GM21390 (cell line): Measurements from ENCODE around the gene KDM2B.
A peak's percentile ranks its signal among the peaks of the same experiment; 100 is the strongest.

Experiments
- ATAC-seq: cut with Tn5 transposase; IDR thresholded peaks from one replicate; pipeline ENCODE4 v1.9.1; 2021; ENCODE audit not compliant: unreplicated experiment

The KDM2B gene

DNA sequence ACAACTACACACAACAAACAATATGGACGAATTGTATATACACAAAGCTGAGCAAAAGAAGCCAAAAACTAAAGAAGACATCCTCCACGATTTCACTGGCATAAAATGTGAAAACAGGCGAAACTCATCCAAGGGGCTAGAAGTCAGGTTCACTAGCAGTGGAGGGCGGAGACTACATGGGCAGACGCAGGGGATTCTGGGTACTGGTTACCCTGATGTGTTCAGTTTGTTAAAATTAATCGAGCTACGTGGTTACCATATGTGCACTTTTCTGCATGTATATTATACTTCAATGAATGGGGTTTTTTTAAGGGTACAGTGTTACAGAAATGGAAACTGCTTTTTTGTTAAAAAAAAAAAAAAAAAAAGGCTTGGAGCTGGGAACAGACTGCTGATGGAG is 12.3 kb downstream of the KDM2B start:
- no peak for ATAC-seq

DNA sequence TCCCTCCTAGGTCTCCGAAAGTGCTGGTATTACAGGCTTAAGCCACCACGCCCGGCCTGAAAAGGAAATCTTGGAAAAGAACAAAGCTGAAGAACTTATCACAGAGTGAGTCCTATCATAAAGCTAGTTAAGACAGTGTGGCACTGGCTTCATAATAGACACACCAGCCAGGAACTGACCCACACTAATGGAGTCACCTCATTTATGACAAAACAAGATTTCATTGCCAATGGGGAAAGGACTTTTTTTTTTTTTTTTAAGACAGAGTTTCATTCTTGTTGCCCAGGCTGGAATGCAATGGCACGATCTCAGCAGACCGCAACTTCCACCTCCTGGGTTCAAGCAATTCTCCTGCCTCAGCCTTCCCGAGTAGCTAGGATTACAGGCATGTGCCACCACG is 15.7 kb downstream of the KDM2B start:
- no peak for ATAC-seq

DNA sequence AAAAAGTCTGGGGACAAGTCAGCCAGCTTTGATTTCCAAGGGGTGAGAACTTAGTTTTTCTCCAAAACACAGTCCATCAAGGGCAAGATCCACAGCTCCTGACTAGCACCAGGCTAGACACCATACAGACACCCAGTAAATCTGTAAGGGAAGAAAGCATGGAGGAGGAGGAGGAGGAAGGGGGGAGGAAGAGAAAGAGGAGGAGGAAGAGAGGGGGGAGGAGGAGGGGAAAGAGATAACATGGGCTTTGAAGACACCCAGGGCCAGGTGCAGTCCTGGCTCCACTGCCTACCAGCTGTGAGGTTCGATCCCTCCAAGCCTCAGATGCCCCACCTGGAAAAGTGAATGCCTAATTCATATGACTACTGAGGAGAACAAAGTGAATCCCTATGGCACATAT is 18.3 kb downstream of the KDM2B start:
- no peak for ATAC-seq

DNA sequence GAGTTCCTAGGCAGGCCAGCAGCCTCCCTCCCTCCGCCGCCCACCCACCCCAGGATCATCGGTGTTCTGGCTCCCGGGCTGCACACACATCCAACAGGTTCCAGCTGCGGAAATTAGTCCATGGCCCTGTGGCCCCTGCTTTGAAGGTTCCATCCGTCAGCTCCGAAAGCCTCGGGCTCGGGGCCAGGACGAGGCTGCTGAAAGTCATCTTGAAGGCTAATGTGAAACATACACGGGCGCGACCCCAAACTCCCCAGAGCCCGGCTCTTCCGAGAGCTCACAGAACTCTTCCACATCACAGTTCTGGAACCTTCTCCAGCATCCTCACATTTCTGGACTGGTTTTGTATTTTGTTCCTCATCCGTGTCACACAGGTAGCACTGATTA is 19.8 kb downstream of the KDM2B start:
- no peak for ATAC-seq

DNA sequence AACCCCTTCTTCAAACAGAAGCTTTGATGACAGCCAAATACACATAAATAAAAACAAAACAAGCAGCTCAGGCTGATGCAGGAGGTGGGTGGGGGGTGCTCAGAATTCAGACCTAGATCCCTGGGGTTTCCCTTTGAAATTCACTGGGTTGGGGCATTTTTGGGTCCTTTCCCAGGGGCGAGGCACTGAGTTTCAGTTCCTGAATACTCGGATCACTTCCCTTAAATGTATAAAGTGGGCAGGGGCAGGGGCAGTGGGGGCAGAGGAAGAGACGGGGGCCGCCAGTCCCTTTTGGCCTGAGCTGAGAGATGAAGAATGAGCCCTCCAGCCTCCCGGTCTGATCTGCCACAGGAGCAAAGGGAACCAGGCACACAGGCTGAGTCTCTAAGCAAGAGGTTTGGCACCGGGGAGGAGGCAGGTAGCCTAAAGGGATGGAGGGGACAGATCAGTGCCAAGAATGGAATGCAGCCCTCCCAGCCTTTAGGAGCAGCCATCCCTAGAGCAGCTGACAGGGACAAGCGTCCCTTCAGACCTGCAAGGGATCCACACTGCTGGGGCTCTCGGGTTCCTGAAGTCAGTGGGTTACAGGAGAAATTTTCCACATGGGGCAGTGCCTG is 20.3 kb downstream of the KDM2B start:
- no peak for ATAC-seq

DNA sequence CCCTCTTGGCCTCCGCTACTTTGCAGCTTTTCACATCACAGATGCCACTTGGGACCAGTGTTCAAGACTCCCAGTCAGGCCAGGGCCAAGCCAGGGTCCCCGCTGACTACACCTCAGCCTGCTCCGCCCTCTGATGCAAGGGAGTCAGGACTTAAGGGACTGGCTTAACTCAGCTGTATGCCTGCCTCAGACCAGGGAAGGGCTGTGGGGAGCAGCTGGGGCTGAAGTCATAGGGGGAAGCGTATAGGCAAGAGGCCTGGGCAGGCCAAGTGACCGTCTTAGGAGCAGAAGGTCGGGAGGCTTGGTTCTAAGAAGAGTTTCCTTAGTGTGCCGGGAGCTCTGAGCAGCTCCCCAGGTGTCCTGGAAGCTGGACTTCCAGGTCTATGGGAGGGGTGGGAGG is 21.9 kb downstream of the KDM2B start:
- ATAC-seq = no peak

DNA sequence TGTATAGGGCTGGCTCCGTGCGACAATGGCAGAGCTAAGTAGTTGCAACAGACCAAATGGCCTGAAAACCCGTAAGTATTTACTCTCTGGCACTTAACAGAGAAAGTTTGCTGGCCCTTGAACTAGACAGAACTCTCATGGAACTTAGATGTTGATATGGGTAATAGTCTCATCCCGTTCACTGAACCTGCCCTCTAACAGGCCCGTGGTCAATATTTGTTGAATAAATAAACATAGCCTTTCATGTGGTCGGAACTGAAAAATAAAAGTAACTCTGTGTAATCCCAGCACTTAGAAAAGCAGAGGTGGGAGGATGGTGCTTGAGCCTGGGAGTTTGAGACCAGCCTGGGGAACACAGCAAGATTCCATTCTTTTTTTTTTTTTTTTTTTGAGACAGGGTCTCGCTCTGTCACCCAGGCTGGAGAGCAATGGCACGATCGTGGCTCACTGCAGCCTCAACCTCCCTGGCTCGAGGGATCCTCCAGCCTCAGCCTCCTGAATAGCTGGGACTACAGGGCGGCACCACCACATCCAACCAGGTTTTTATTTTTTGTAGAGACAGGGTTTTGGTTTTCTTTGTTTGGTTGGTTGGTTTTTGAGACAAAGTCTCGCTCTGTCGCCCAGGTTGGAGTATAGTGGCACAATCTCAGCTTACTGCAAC is 29.7 kb downstream of the KDM2B start:
- no peak for ATAC-seq

DNA sequence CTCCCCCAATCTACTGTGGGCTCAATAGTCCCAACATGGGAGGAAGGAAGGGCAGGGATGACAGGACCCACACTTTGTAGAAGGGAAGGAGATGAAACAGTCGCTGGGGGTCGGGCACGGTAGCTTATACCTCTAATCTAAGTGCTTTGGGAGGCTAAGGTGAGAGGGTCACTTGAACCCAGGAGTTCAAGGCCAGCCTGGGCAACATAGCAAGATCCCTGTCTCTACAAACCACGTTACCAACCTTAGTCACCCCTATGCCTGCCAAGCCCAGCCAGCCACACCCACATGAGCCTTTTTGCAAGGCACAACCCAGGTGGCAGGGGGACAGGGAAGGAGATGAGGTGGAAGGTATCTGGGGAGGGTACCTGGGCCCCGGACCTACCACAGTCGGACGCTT is 31.7 kb downstream of the KDM2B start:
- ATAC-seq = no peak

DNA sequence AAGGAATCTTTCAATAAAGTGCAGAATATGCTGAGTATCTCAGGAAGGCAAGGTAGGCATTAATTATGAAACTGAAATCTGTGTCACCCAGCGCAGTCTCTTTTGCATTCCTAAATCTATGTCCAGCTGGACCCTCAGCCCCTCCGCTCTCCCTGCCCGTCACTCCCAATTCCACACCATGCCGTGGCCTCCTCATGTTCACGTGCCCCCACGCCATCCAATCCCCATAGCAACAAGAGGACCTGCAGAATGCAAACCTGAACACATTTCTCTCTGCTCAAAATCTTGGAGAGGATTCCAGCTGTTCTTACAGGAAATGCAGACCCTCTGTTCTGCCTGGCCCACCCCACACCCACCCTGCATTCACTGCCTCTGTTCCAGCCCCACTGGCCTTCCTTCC is 35.3 kb downstream of the KDM2B start:
- no peak for ATAC-seq

DNA sequence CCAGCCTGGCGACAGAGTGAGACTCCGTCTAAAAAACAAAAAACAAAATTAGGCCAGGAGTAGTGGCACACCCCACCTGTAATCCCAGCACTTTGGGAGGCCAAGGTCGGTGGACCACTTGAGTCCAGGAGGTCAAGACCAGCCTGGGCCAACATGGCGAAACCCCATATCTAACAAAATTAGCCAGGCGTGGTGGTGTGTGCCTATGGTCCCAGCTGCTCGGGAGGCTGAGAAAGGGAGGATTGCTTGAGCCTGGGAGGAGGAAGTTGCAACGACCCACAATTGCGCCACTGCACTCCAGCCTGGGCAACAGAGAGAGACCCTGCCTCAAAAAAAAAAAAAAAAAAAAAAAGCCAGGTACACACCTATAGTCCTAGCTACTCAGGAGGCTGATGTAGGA is 37.0 kb downstream of the KDM2B start:
- ATAC-seq = no peak

DNA sequence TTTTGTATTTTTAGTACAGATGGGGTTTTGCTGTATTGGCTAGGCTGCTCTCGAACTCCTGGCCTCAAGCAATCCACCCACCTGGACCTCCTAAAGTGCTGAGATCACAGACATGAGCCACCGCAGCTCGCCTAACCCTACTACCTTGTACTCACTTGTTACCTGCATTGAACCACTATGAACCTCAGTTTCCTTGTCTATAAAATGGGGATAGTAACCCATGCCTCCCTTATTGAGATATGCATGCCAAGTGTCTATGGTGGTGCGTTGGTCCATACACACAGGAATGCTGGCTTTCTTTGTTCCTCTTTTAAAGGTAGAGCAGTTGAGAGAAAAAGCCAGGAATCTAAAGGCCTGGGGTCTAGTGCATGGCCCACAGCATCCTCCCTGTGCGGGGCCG is 40.9 kb downstream of the KDM2B start:
- no peak for ATAC-seq

DNA sequence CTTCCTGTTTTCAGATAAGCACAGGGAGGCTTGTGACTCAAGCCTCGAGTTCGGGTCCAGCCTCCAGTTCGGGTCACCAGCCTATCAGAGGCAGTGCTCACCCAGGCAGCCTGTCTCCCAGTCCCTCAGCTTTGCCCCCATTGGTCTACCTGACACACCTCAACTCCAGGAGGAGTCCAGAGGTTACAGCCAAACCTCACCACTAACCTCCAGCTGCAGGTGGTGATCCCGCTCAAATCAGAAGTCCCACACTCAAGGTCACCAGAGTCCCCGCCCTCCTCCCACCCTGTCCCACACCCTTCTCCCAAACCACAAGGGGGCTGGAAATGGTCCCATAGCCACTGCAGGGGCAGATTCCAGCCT is 42.1 kb downstream of the KDM2B start:
- ATAC-seq = no peak

DNA sequence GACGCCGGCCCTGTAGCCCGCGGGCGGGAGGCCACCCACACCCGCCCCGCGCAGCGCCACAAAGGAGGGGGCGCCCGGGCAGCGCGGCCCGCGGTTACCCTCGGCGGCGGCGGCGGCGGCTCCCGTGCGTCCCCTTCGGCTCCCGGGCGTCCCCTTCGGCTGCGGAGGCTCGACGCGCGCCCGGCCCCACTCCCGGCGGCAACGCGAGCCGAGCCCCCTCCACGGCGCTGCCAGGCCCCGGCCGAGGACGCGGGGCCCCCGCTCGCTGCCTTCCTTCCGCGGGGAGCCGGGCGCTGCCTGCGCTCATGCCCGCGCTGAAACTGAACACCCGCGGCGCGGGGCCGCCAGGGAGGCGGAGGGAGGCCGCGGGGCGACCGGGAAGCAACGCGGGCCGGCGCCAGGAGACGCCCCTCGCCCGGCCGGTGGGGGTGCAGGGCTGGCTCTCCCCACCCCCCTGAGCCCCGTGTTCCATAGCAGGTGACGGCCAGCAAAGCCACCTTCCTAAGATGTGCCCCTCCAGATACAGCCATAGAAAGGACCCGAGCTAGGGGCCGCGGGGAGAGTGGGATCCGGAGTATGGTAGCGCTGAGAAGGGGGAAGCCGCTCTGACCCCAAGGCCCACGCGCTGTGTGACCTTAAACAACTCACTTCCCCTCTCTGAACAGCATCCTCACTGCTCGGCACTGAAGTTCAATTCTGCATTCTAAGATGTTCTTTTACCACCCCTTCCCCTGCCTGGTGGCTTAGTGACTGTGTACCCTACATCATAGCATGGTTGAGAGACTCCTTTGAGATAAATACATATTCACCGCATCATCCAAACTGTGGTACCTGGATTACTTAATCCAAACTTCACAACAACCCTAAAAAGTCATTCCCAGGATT is 42.8 kb downstream of the KDM2B start:
- ATAC-seq = peak; percentile 15

DNA sequence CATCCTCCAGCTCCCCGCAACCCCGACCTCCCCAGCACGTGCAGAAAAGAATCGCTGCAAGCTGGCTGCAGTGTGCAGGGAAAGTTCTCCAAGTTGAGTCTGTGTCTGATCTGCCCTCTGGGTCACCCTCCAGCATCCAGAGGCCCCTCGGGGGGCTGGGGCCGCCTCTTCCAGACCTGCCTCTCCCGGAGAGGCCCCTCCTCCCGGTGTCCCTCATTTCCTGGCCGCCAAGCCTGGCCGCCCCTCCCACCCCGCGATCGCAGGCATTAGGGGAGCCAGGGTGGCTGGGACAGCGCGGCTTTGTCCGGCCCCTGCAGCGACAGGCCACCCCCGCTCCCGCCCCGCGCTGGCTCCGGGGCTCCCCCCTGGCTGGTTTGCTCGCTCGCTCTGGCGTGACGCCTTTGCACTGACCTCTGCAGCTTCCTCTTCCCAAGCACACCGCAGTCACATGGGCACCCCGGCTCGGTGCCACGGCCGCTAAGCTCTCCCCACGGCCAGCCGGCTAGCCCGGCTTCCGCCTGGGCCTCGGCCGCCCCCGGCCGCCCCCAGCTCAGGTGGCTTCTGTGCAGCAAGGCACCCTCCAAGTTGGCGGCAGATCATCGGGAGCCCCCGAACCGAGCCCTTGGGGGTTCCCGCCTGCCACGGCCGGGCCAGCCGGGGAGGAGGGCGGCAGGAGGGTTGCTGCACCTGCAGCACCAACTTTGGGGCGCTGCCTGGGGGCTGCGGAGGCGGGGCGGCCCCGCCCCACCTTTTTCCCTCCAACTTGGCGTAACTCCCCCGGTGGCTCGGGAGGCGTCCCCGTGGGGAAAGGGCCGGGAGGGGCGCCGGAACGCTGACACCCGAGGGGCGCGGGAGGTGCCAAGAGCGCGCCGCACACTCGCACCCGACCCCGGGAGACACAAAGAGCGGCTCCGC is 43.7 kb downstream of the KDM2B start:
- ATAC-seq = peak; percentile 63

DNA sequence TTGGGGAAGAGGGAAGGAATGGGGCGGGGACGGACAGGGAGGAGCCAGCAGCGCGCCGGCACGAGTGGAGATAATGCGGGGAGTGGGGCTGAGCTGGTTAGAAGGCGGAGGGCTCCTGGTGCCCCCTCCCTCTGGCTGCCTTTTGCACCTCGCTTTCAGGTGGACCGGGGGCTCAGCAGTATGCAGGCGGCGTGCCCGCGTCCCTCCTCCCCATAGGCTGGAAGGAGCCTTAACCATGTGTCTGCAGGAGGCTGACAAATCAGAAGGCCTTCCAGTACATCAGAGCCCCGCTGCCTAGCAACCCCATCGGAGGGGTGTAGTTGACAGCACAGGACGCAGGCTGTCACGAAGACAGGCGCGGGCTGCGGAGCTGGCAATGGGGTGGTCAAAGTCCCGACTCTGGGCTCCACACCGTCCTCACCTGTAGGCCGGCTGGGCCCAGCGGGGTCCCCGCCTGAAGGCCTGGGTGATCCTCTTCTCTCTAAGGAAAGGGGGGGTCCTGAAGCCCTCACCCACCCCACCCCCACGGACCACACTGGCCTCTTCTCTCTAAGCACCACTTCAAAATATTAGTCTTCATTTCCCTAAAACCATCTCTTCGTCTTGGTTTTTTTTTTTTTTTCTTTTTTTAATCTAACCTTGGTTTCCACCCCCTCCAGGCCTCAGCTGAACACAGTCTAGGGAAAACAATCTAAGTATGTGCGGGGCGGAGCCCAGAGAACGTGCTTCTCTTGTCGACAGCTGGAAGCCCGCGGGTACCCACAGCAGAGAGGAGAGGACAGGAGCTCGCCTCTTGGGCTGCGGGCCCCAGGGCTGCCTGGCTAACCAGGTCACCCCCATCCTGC is 44.5 kb downstream of the KDM2B start:
- peak; percentile 53 for ATAC-seq

DNA sequence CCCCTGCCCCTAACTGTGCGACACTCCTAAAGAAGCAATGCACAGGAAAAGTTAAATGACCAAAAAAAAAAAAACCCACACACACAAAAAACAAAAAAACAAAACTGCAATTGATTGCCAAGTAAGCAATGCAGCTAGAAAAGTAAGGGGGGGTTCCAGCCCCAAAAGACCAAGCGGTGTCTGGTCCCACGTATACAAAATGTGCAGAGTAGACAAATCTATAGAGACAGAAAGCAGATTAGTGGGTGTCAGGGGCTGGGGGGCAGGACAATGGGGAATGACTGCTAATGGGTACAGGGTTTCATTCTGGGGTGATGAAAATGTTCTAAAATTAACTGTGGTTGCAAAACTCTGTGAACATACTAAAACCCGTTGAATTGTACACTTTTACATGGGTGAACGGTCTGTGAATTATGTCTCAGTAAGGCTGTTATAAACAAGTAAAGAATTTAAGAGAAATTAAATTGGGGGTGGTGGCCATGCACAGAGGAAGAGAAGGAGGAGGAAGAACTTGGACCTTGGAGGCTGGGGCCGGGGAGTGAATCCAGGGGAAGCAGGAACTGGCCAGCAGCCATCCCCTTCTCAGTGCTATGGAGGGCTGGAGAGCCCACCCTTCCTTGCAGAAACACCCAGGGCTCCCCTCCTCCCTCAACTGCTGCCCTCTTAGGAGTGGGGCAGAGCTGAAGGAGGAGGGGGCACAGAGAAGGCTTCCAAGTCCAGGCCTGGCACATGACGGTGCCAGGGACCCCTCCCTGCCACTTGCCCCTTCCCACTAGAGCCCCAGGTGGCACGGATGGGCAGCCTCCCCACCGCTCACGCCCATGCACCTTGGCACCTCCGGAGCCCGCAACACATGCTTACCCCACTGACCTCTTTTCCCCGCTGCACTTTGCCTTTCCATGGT is 45.4 kb downstream of the KDM2B start:
- ATAC-seq = no peak

DNA sequence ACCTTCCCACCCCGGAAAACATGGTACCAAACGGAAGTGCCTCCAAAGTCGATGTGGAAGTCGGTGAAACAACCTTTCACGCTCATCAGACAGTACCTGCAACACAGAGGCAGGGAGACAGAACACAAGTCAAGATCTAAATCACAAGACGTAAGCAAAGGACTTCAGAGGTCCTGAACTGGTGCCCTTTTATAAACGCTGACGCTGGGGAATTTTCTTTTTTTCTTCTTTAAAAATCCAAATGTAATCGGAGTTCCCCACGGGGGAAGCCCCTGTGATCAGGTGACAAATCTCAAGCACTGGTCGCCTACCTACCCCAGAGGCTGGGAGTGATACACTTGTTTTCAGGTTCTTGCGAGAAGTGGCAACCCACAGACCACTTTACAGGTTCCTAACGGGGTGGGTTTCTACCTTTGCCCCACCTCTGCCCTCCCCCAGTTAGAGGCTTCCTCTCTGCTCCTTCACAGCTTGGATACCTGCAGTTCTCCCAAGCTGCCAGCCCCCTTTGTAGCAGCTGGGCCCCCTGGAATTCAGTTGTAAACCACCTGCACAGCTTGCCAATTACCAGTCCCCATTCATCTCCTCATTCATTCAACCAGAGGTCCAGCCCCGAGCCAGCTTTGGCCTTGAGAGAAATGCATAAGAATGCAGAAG is 46.2 kb downstream of the KDM2B start:
- ATAC-seq = no peak

DNA sequence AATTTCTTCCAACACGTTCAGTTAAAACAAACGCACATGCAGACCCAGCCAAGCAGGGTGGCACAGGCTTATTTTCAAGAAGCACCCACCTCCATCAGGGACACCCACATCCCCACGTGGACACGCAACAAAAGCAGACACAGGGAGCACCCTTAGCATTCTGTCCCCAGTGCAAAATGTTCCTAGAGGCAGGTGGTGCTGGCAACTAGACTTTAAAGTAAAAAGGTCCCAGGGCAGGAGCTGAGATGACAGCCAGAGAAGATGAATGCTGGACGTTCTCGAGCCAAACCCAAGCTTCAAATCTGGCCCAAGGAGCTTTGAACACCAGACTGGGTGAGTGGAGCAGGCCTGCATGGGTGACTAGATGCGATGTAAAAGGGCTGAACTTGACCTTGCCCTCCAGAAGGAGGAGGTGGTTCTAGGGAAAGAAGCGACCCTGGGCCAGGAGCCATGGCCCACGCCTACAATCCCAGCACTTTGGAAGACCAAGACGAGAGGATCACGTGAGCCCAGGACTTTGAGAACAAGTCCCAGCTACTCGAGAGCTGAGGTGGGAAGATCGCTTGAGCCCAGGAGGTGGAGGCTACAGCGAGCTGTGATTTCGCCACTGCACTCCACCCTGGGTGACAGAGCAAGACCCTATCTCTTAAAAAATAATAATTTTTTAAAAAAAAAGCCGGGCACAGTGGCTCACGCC is 47.3 kb downstream of the KDM2B start:
- no peak for ATAC-seq
